ENCODE results near the gene CBX7. TPM values are rescaled to one million over a fixed set of nuclear protein-coding genes. Genes with fewer than 3 reads are reported as not detected.

The CBX7 gene
- total and polyA plus RNA-seq, 9 of the 15 experiments (the other 6 are each of a cell fraction or from before 2014, with no cell fraction given): 0.04 to 5.2 (median 2.8) TPM

DNA sequence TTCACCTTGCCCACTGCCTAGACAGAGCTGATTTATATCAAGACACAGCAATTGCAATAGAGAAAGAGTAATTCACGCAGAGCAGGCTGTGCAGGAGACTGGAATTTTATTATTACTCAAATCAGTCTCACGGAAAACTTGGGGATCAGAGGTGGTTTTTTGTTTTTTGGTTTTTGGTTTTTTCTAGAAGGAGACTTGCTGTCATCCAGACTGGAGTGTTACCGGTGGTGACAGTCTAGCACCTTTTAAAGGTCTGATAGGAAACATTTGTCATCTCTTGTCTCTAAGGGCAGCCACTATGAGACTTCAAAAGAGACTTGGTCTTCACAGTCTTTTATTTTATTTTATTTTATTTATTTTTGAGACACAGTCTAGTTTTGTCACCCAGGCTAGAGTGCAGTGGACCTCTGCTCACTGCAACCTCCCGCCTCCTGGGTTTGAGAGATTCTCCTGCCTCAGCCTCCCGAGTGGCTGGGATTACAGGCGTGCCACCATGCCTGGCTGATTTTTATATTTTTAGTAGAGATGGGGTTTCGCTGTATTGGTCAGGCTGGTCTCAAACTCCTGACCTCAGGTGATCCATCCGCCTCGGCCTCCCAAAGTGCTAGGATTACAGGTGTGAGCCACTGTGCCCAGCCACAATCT is 36.4 kb downstream of the CBX7 start (continued):
- TF ChIP-seq, protein P1, sequence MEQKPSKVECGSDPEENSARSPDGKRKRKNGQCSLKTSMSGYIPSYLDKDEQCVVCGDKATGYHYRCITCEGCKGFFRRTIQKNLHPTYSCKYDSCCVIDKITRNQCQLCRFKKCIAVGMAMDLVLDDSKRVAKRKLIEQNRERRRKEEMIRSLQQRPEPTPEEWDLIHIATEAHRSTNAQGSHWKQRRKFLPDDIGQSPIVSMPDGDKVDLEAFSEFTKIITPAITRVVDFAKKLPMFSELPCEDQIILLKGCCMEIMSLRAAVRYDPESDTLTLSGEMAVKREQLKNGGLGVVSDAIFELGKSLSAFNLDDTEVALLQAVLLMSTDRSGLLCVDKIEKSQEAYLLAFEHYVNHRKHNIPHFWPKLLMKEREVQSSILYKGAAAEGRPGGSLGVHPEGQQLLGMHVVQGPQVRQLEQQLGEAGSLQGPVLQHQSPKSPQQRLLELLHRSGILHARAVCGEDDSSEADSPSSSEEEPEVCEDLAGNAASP (IDR thresholded peaks at IDR 0.05): no peak
- TF ChIP-seq EWSR1 (IDR thresholded peaks at IDR 0.05; ENCODE audit: borderline replicate concordance, low read depth, partially characterized antibody) (no peak), FUS (optimal IDR thresholded peaks at IDR 0.05; ENCODE audit: low read depth, low read length) (no peak), ZNF3 (CRISPR knock-in tag; IDR thresholded peaks at IDR 0.05) (no peak)

DNA sequence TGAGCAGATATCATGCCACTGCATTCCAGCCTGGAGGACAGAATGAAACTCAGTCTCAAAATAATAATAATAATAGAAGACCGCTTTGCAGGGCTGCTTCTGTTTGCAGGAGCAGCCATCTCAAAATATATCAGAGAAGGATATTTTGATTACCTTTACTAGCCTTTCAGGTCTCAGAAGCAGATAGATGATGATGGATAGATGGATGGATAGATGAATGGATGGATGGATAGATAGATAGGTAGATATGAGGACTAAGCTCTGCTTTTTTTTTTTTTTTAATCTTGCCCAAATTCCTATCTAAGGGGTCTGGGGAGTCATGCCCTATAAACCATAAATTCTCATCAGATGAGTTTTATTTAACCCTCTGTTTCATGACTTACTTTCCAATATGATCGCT is 36.9 kb downstream of the CBX7 start:
- WGBS (ENCODE audit: insufficient coverage, low coverage, missing lambda C conversion rate): 40% methylated on average over 2 of the region's 2 CpGs
- Histone ChIP-seq H3K79me2 (ENCODE audit: control insufficient read depth, insufficient read depth, low read length) (no peaks in the 10 kb centered on the region), H3K36me3 (ENCODE audit: control insufficient read depth, insufficient read depth, low read length) (no peaks in the 10 kb centered on the region), H4K20me1 (replicated peaks; ENCODE audit: control insufficient read depth, insufficient read depth, low read length) (no peaks in the 10 kb centered on the region), H3K9me1 (ENCODE audit: control insufficient read depth, insufficient read depth, low read length) (no peaks in the 10 kb centered on the region), H3K9ac (ENCODE audit: insufficient read depth in 1 of 2, low read depth in 2 of 2, low read length in 2 of 2) (no peak overlapping the region), H3K27ac (ENCODE audit: extremely low read depth, low read depth, low read length) (no peak overlapping the region), H2AFZ (ENCODE audit: low read depth, low read length) (no peak overlapping the region), H3K4me1 (replicated peaks in 1 of 2; ENCODE audit: control insufficient read depth in 2 of 2, insufficient read depth in 2 of 2, low read length in 2 of 2) (no peaks in the 10 kb centered on the region; a peak in 2 of 5 replicates), H3K9me3 (replicated peaks; ENCODE audit: control insufficient read depth, insufficient read depth, low read depth, low read length) (no peaks in the 10 kb centered on the region), H3K4me2 (ENCODE audit: insufficient read depth, low read length) (no peak overlapping the region), H3K4me3 (no peak overlapping the region), H3K27me3 (ENCODE audit: control insufficient read depth in 2 of 2, insufficient read depth in 2 of 2, low read length in 2 of 2) (no peaks in the 10 kb centered on the region)
- ChIA-PET CTCF (ENCODE audit: low intra/inter-chr PET ratio) (no interaction called here), POLR2A (interaction anchor here (0.6 kb wide), 1 partner anchor 279 kb away, joined by 3 read pairs; no protein-coding TSS in a partner anchor)
- ATAC-seq (no peak), FAIRE-seq (no peak), DNase-seq (ENCODE audit: extremely low read depth in 1 of 4, low spot score in 3 of 4) (no peak)
- intact Hi-C loops (cut with micrococcal nuclease): no loop called here
- in situ Hi-C loops (cut with MboI): loop anchor here (5.0 kb wide), 1 partner anchor 103 kb away; the partner anchor contains the start of gene APOBEC3C
- no TSS peak for BruUV-seq (replicated peaks)
- TF ChIP-seq, protein P2, sequence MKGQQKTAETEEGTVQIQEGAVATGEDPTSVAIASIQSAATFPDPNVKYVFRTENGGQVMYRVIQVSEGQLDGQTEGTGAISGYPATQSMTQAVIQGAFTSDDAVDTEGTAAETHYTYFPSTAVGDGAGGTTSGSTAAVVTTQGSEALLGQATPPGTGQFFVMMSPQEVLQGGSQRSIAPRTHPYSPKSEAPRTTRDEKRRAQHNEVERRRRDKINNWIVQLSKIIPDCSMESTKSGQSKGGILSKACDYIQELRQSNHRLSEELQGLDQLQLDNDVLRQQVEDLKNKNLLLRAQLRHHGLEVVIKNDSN (CRISPR knock-in tag; IDR thresholded peaks at IDR 0.05): no peak
- TF ChIP-seq DPF2 (IDR thresholded peaks at IDR 0.05) (no peak), U2AF2 (optimal IDR thresholded peaks at IDR 0.05; ENCODE audit: low read depth, low read length) (no peak), U2AF1 (optimal IDR thresholded peaks at IDR 0.05; ENCODE audit: low read depth, low read length) (no peak), KLF10 (CRISPR knock-in tag; IDR thresholded peaks at IDR 0.05) (no peak)

All from K562 (cell line).